ENCODE results near the gene APC2.

GRCh38 chr19:1431759-1432506, 18.0 kb upstream of the APC2 start:
- TF ChIP-seq CTCF (IDR thresholded peaks at IDR 0.05) (no peak), EZH2phosphoT487 (IDR thresholded peaks at IDR 0.05) (no peak), EZH2 (IDR thresholded peaks at IDR 0.05) (no peak)
